A673 (cell line): ENCODE data around the gene NUDCD3. TPM values are rescaled to one million over a fixed set of nuclear protein-coding genes. Genes with fewer than 3 reads are reported as not detected.

Experiments
- BruUV-seq: library from RNA; stranded (reverse); fragments of 400-500 nt; replicated peaks from 2 replicates; lab custom pipeline; 2021; lab: Mats Ljungman, UMichigan
- CTCF ChIA-PET: fragments of 300-600 bp; sonication (Branson Sonifier 250); formaldehyde crosslinking; loops from one replicate; lab custom pipeline; 2022; ENCODE audit warnings: antibody characterized with exemption; lab: Charles Lee
- POLR2A ChIA-PET: fragments of 300-600 bp; sonication (Branson Sonifier 250); formaldehyde crosslinking; loops from one replicate; lab custom pipeline; 2022; ENCODE audit warnings: antibody characterized with exemption; ENCODE audit not compliant: low non-redundant PET; lab: Charles Lee
- DNase-seq: peaks from one replicate; pipeline ENCODE4 v3.0.0-alpha.2; 2015; ENCODE audit warnings: low spot score
- H3K27ac ChIP-seq: fragments of 200-600 bp; sonication (generic); 2 replicates; pipeline ENCODE4 v1.5.1; 2016; ENCODE audit warnings: mixed run types, low read depth, mild to moderate bottlenecking, mixed read lengths, antibody characterized with exemption, low read length; ENCODE audit not compliant: poor library complexity, severe bottlenecking
- H3K27me3 ChIP-seq: fragments of 200-600 bp; sonication (generic); replicated peaks from 2 replicates; pipeline ENCODE4 v1.6.1; 2017; ENCODE audit warnings: mixed run types, low read depth, mild to moderate bottlenecking, mixed read lengths, antibody characterized with exemption, low read length; ENCODE audit not compliant: insufficient read depth, poor library complexity
- H3K36me3 ChIP-seq: fragments of 200-600 bp; sonication (generic); 2 replicates; pipeline ENCODE4 v1.6.1; 2016; ENCODE audit warnings: mixed run types, mild to moderate bottlenecking, mixed read lengths, antibody characterized with exemption, low read length; ENCODE audit not compliant: insufficient read depth, poor library complexity, severe bottlenecking
- H3K4me1 ChIP-seq: fragments of 200-600 bp; sonication (generic); 2 replicates; pipeline ENCODE4 v1.6.1; 2017; ENCODE audit warnings: mixed run types, mild to moderate bottlenecking, mixed read lengths, antibody characterized with exemption, low read length; ENCODE audit not compliant: insufficient read depth, poor library complexity, severe bottlenecking
- H3K4me3 ChIP-seq: fragments of 200-600 bp; sonication (generic); 2 replicates; pipeline ENCODE4 v1.5.1; 2016; ENCODE audit warnings: low read depth, mixed run types, mild to moderate bottlenecking, mixed read lengths, low read length; ENCODE audit not compliant: poor library complexity, severe bottlenecking
- H3K9me3 ChIP-seq: fragments of 200-600 bp; sonication (generic); 2 replicates; pipeline ENCODE4 v1.6.1; 2016; ENCODE audit warnings: mixed run types, low read depth, mild to moderate bottlenecking, mixed read lengths, antibody characterized with exemption, low read length; ENCODE audit not compliant: poor library complexity, severe bottlenecking
- EZH2 ChIP-seq: fragments of 200-600 bp; sonication (generic); IDR thresholded peaks from 2 replicates; pipeline ENCODE4 v1.6.1; 2017; ENCODE audit warnings: borderline replicate concordance, low read depth, mild to moderate bottlenecking, mixed read lengths, antibody characterized with exemption, low read length; ENCODE audit not compliant: poor library complexity, severe bottlenecking
- intact Hi-C: fragments of 100-400 bp; cut with micrococcal nuclease; formaldehyde crosslinking; loops from one replicate; pipeline ENCODE4 v1.10.0; 2022; ENCODE audit not compliant: unreplicated experiment
- total RNA-seq: library from RNA; stranded (reverse); gene quantifications from 2 replicates; pipeline ENCODE4 v1.2.3, GENCODE V29; 2021
- TF ChIP-seq, protein P1 (sequence below): fragments of 300-800, 200-600 bp; sonication (generic); conservative IDR thresholded peaks from 2 replicates; pipeline ENCODE4 v1.5.1; 2017; ENCODE audit warnings: low read depth, mild to moderate bottlenecking, antibody characterized with exemption, low read length, moderate library complexity, mixed read lengths

The NUDCD3 gene
- total RNA-seq, 1 experiment from 2014 or later = 119 TPM

- intact Hi-C loops = no loop called here
- CTCF ChIA-PET = no interaction called here
- no peak for DNase-seq
- H3K27me3 ChIP-seq = no peaks in the 10 kb centered on the region
- no peak overlapping the region for H3K27ac ChIP-seq
- H3K9me3 ChIP-seq = no peaks in the 10 kb centered on the region
- no peaks in the 10 kb centered on the region for H3K4me1 ChIP-seq
- no TSS peak for BruUV-seq
- H3K4me3 ChIP-seq = no peak overlapping the region
- POLR2A ChIA-PET = no interaction called here
- H3K36me3 ChIP-seq = peaks cover 17% of the 10 kb centered on the region
- no peak for TF ChIP-seq EZH2
- TF ChIP-seq, protein P1, sequence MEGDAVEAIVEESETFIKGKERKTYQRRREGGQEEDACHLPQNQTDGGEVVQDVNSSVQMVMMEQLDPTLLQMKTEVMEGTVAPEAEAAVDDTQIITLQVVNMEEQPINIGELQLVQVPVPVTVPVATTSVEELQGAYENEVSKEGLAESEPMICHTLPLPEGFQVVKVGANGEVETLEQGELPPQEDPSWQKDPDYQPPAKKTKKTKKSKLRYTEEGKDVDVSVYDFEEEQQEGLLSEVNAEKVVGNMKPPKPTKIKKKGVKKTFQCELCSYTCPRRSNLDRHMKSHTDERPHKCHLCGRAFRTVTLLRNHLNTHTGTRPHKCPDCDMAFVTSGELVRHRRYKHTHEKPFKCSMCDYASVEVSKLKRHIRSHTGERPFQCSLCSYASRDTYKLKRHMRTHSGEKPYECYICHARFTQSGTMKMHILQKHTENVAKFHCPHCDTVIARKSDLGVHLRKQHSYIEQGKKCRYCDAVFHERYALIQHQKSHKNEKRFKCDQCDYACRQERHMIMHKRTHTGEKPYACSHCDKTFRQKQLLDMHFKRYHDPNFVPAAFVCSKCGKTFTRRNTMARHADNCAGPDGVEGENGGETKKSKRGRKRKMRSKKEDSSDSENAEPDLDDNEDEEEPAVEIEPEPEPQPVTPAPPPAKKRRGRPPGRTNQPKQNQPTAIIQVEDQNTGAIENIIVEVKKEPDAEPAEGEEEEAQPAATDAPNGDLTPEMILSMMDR = no peak
Measured at GRCh38 chr7:44467217-44467548, 23.3 kb downstream of the NUDCD3 start.

GRCh38 chr7:44466300-44467216 is 23.9 kb downstream of the NUDCD3 start:
- TF ChIP-seq EZH2 = no peak
- TF ChIP-seq, protein P1 = no peak
- H3K27me3 ChIP-seq = no peaks in the 10 kb centered on the region
- intact Hi-C loops = no loop called here
- CTCF ChIA-PET = no interaction called here
- POLR2A ChIA-PET = no interaction called here
- no peak for DNase-seq
- no peak overlapping the region for H3K4me3 ChIP-seq
- H3K4me1 ChIP-seq = peaks cover 4% of the 10 kb centered on the region
- H3K36me3 ChIP-seq = peaks cover 17% of the 10 kb centered on the region
- no TSS peak for BruUV-seq
- H3K9me3 ChIP-seq = no peaks in the 10 kb centered on the region
- H3K27ac ChIP-seq = no peak overlapping the region

GRCh38 chr7:44465490-44465889 is 25.0 kb downstream of the NUDCD3 start:
- POLR2A ChIA-PET = no interaction called here
- BruUV-seq = no TSS peak
- intact Hi-C loops = no loop called here
- no peak overlapping the region for H3K27ac ChIP-seq
- DNase-seq = no peak
- no peaks in the 10 kb centered on the region for H3K9me3 ChIP-seq
- H3K4me1 ChIP-seq = peaks cover 6% of the 10 kb centered on the region
- peaks cover 17% of the 10 kb centered on the region for H3K36me3 ChIP-seq
- no peak overlapping the region for H3K4me3 ChIP-seq
- no peak for TF ChIP-seq EZH2
- TF ChIP-seq, protein P1 = no peak
- CTCF ChIA-PET = no interaction called here
- H3K27me3 ChIP-seq = no peaks in the 10 kb centered on the region
